Natural killer cell (primary cell): Measurements from ENCODE around the gene ANKRD44. TPM values are rescaled to one million over a fixed set of nuclear protein-coding genes. Genes with fewer than 3 reads are reported as not detected.
A peak's percentile ranks its signal among the peaks of the same experiment; 100 is the strongest.

Experiments used
- ATAC-seq, 3 donors: fragments of 150-1000 bp in 2 of 3; fragments of 200-7000 bp in 1 of 3; cut with Tn5 transposase; 1 replicate in 1 of 3; 2 replicates in 2 of 3; pipeline ENCODE4 v1.10.0; 2021; ENCODE audit warnings: mild to moderate bottlenecking in 2 of 3, moderate library complexity in 2 of 3
- DNase-seq, 2 donors: peaks; one replicate each; pipeline versions ENCODE4 v3.0.0 to v3.0.0-alpha.2; 2013 to 2021; ENCODE audit warnings: mixed read lengths in 1 of 2
- H3K27ac ChIP-seq: one replicate; pipeline ENCODE4 v1.5.1; 2013; ENCODE audit warnings: mild to moderate bottlenecking, low read length
- H3K27me3 ChIP-seq: one replicate; pipeline ENCODE4 v1.6.1; 2013; ENCODE audit warnings: low read length; ENCODE audit not compliant: control insufficient read depth, insufficient read depth
- H3K36me3 ChIP-seq: one replicate; pipeline ENCODE4 v1.6.1; 2013; ENCODE audit warnings: low read length; ENCODE audit not compliant: control insufficient read depth, insufficient read depth
- H3K4me1 ChIP-seq: one replicate; pipeline ENCODE4 v1.6.1; 2013; ENCODE audit warnings: low read length; ENCODE audit not compliant: control insufficient read depth, insufficient read depth
- H3K4me3 ChIP-seq: one replicate; pipeline ENCODE4 v1.5.1; 2013; ENCODE audit warnings: low read length
- H3K9me3 ChIP-seq: one replicate; pipeline ENCODE4 v1.6.1; 2013; ENCODE audit warnings: low read length; ENCODE audit not compliant: control insufficient read depth, insufficient read depth
- H3K27ac Mint-ChIP-seq, 2 donors: one replicate each; pipeline ENCODE4 v1.8.0; 2022; ENCODE audit warnings: mild to moderate bottlenecking in 2 of 2, mixed read lengths in 2 of 2, moderate library complexity in 1 of 2
- H3K27me3 Mint-ChIP-seq, 2 donors: one replicate each; pipeline ENCODE4 v1.8.0; 2022; ENCODE audit warnings: low read depth in 2 of 2, mixed read lengths in 2 of 2
- H3K36me3 Mint-ChIP-seq: one replicate; pipeline ENCODE4 v1.8.0; 2022; ENCODE audit warnings: mixed read lengths
- H3K4me1 Mint-ChIP-seq, 2 donors: one replicate each; pipeline ENCODE4 v1.8.0; 2022; ENCODE audit warnings: mixed read lengths in 2 of 2
- H3K4me3 Mint-ChIP-seq: one replicate; pipeline ENCODE4 v1.8.0; 2022; ENCODE audit warnings: mild to moderate bottlenecking, moderate library complexity, mixed read lengths
- H3K9me3 Mint-ChIP-seq, 2 donors: one replicate each; pipeline ENCODE4 v1.8.0; 2022; ENCODE audit warnings: mixed read lengths in 2 of 2
- CTCF ChIP-seq: fragments of 200-600 bp; IDR thresholded peaks from one replicate; pipeline ENCODE4 v1.8.0; 2022; ENCODE audit warnings: antibody characterized with exemption
- WGBS: methylation state at CpG from one replicate; pipeline ENCODE4 v1.1.7; 2013; ENCODE audit warnings: missing lambda C conversion rate; ENCODE audit not compliant: insufficient coverage; 5-methylcytosine and 5-hydroxymethylcytosine counted together
- intact Hi-C: fragments of 100-400 bp; cut with micrococcal nuclease; formaldehyde crosslinking; loops from one replicate; pipeline ENCODE4 v1.14.2; 2022
- total RNA-seq, 4 donors: library from RNA; stranded (reverse); fragments of 120-200 nt in 1 of 4; gene quantifications; one replicate each; pipeline versions ENCODE4 v1.2.3 to v1.2.4, GENCODE V29; 2013 to 2022

ANKRD44 gene
- total RNA-seq, 3 donors from 2014 or later (not counting 1 experiment from before 2014, with no cell fraction given): 252 to 376 (median 311) TPM

GRCh38 chr2:197148401-197148800, 162.2 kb downstream of the ANKRD44 start:
- peak overlapping the region; percentile 87 for H3K27ac Mint-ChIP-seq
- intact Hi-C loops: no loop called here

GRCh38 chr2:197147942-197148341, 162.6 kb downstream of the ANKRD44 start:
- ATAC-seq (no peak), DNase-seq (no peak)
- no peak for TF ChIP-seq CTCF
- Mint-ChIP-seq H3K4me3 (no peak overlapping the region), H3K36me3 (no peaks in the 10 kb centered on the region), H3K27me3 (no peaks in the 10 kb centered on the region), H3K4me1 (peaks cover 72 to 75% of the 10 kb centered on the region in 2 donors), H3K27ac (peak overlapping the region; percentile 87), H3K9me3 (no peaks in the 10 kb centered on the region)
- no peak overlapping the region for H3K4me3 ChIP-seq
- H3K36me3 ChIP-seq: peaks cover 7% of the 10 kb centered on the region
- H3K27ac ChIP-seq: peak overlapping the region; percentile 11
- intact Hi-C loops: no loop called here
- H3K4me1 ChIP-seq: peaks cover 25% of the 10 kb centered on the region
- no peaks in the 10 kb centered on the region for H3K27me3 ChIP-seq
- no peaks in the 10 kb centered on the region for H3K9me3 ChIP-seq
- 94% methylated on average over 4 of the region's 4 CpGs for WGBS

More at GRCh38 chr2:197148401-197148800, 162.2 kb downstream of the ANKRD44 start:
- Histone ChIP-seq H3K27ac (no peak overlapping the region), H3K27me3 (no peaks in the 10 kb centered on the region), H3K4me3 (no peak overlapping the region), H3K9me3 (no peaks in the 10 kb centered on the region), H3K4me1 (peaks cover 27% of the 10 kb centered on the region), H3K36me3 (peaks cover 7% of the 10 kb centered on the region)
- Mint-ChIP-seq H3K27me3 (no peaks in the 10 kb centered on the region), H3K4me3 (no peak overlapping the region), H3K9me3 (no peaks in the 10 kb centered on the region), H3K36me3 (no peaks in the 10 kb centered on the region), H3K4me1 (peaks cover 76 to 79% of the 10 kb centered on the region in 2 donors)
- 88% methylated on average over 1 of the region's 1 CpG for WGBS
- ATAC-seq (no peak), DNase-seq (no peak)
- no peak for TF ChIP-seq CTCF

- Mint-ChIP-seq H3K4me1 (peaks cover 71 to 72% of the 10 kb centered on the region in 2 donors), H3K9me3 (no peaks in the 10 kb centered on the region), H3K4me3 (peak overlapping the region; percentile 35), H3K27ac (peak overlapping the region; percentile 87), H3K27me3 (no peaks in the 10 kb centered on the region), H3K36me3 (no peaks in the 10 kb centered on the region)
- ATAC-seq (peak; percentile 67 to 71 (median 71)), DNase-seq (no peak)
- Histone ChIP-seq H3K4me3 (no peak overlapping the region), H3K4me1 (peaks cover 17% of the 10 kb centered on the region), H3K27me3 (no peaks in the 10 kb centered on the region), H3K36me3 (peaks cover 7% of the 10 kb centered on the region), H3K27ac (no peak overlapping the region), H3K9me3 (no peaks in the 10 kb centered on the region)
- 40% methylated on average over 4 of the region's 5 CpGs for WGBS
- no peak for TF ChIP-seq CTCF
- intact Hi-C loops: no loop called here
Measured at GRCh38 chr2:197146995-197147394, 163.6 kb downstream of the ANKRD44 start.

DNA sequence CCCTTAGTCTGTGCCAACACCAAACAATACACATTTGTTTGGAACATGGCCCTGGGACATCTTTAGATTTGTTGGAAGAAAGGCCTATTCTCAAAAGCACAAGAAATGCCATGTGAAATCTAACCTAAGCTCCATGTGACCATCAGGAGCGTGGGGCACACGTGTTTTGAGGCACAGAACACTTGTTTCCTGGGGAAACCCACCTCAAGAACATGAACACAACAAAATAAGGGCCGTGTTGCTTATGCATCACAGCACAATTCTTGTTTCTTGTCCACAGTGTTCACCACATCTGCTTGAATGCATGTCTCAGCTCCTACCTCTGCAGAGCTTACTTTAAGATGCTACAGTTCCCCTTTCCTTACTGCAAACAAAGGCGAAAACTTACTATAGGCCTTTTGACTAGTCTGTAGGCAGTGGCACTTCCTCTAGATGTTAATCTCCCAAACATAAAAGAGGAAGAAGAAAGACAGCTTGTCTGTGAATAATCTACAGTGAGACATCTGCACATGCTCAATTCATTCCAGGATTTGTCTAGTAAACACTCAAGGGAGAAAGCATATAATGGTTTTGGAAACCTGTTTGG, 165.0 kb downstream of the ANKRD44 start:
- H3K4me3 Mint-ChIP-seq: no peak overlapping the region

More for the DNA sequence above, 165.0 kb downstream of the ANKRD44 start:
- TF ChIP-seq CTCF: no peak
- Histone ChIP-seq H3K27me3 (no peaks in the 10 kb centered on the region), H3K4me1 (peaks cover 22% of the 10 kb centered on the region), H3K36me3 (peaks cover 7% of the 10 kb centered on the region), H3K27ac (peak overlapping the region; percentile 69), H3K9me3 (no peaks in the 10 kb centered on the region), H3K4me3 (no peak overlapping the region)
- no peaks in the 10 kb centered on the region for H3K27me3 Mint-ChIP-seq
- DNase-seq (peak in 1 of 2 donors; percentile 69), ATAC-seq (peak; percentile 54 to 82 (median 65))
- H3K9me3 Mint-ChIP-seq: no peaks in the 10 kb centered on the region
- intact Hi-C loops: no loop called here
- 7% methylated on average over 4 of the region's 4 CpGs for WGBS
- no peaks in the 10 kb centered on the region for H3K36me3 Mint-ChIP-seq
- H3K4me1 Mint-ChIP-seq: peaks cover 71 to 74% of the 10 kb centered on the region in 2 donors
- peak overlapping the region; percentile 72 to 87 for H3K27ac Mint-ChIP-seq
